Gastroesophageal sphincter (tissue), 4 donors: ENCODE results near the gene TNFRSF8. TPM values are rescaled to one million over a fixed set of nuclear protein-coding genes. Genes with fewer than 3 reads are reported as not detected.

ENCODE experiments used
- ATAC-seq: fragments of 150-250 bp; one replicate; pipeline ENCODE4 v1.9.1; 2016; ENCODE audit warnings: mild to moderate bottlenecking, moderate library complexity
- H3K27ac ChIP-seq, 4 donors: fragments of 200-600 bp; sonication (generic) in 3 of 4; 1 replicate in 3 of 4; 2 replicates in 1 of 4; pipeline ENCODE4 v1.5.1; 2016 to 2019
- H3K27me3 ChIP-seq: fragments of 200-600 bp; sonication (generic); one replicate; pipeline ENCODE4 v1.5.1; 2019
- H3K36me3 ChIP-seq, 2 donors: fragments of 200-600 bp; sonication (generic); one replicate each; pipeline ENCODE4 v1.5.1; 2019; ENCODE audit warnings: control low read depth in 1 of 2
- H3K4me1 ChIP-seq, 3 donors: fragments of 200-600 bp; sonication (generic); 1 replicate in 2 of 3; 2 replicates in 1 of 3; pipeline ENCODE4 v1.5.1; 2016 to 2019; ENCODE audit warnings: control low read depth in 2 of 3
- H3K4me3 ChIP-seq, 2 donors: fragments of 200-600 bp; sonication (generic); one replicate each; pipeline ENCODE4 v1.5.1; 2019; ENCODE audit warnings: mild to moderate bottlenecking in 1 of 2, moderate library complexity in 1 of 2
- H3K9me3 ChIP-seq, 3 donors: fragments of 200-600 bp; sonication (generic); one replicate each; pipeline ENCODE4 v1.5.1; 2017 to 2019; ENCODE audit warnings: control low read depth in 2 of 3
- EP300 ChIP-seq: sonication (generic); formaldehyde crosslinking; IDR thresholded peaks from one replicate; pipeline ENCODE4 v1.6.1; 2017; ENCODE audit warnings: antibody characterized with exemption, mild to moderate bottlenecking
- POLR2A ChIP-seq, 2 donors: fragments of 450-650 bp; IDR thresholded peaks; one replicate each; pipeline ENCODE4 v1.6.1; 2017; ENCODE audit warnings: antibody characterized with exemption in 2 of 2, mild to moderate bottlenecking in 2 of 2, moderate library complexity in 1 of 2
- POLR2AphosphoS5 ChIP-seq: sonication (generic); formaldehyde crosslinking; IDR thresholded peaks from one replicate; pipeline ENCODE4 v1.6.1; 2017; ENCODE audit warnings: antibody characterized with exemption
- WGBS, 2 donors: methylation state at CpG; one replicate each; pipeline ENCODE4 v1.1.5; 2018; ENCODE audit warnings: low coverage in 1 of 2; 5-methylcytosine and 5-hydroxymethylcytosine counted together
- total RNA-seq, 4 donors: library from RNA; depleted of rRNA; stranded (reverse); fragments of >200 nt; gene quantifications; one replicate each; pipeline ENCODE4 v1.1.0, GENCODE V29; 2016
- TF ChIP-seq, protein P1 (sequence below), 4 experiments: fragments of 200-600 bp in 2 of 4; fragments of 450-650 bp in 2 of 4; sonication (generic) in 1 of 4; IDR thresholded peaks; one replicate each; pipeline ENCODE4 v1.5.1; 2017 to 2019; ENCODE audit warnings: antibody characterized with exemption in 4 of 4, mild to moderate bottlenecking in 2 of 4, moderate library complexity in 2 of 4

TNFRSF8 gene
- total RNA-seq, 4 donors from 2014 or later, result 0.47 to 4.2 (median 1.4) TPM

DNA sequence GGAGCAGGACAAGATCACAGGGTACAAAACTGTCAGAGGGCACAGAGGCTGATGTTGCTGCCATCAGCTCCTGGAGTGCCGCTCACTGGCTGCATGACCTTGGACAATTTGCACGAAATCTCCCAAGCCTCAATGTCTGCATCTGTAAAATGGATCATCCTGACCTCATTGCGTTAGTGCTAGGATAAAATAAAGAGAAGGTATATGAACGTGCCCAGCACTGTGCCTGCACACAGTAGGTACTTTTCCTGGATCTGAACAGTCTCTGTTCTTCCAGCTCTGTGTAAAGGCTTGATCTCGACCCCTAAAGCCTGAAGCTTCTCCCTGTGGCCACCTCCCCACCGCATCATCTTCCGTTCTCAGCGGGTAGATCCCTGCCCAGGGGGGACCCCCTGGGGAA is 116.6 kb downstream of the TNFRSF8 start:
- H3K27ac ChIP-seq, result peak overlapping the region in 3 of 4 donors; percentile 64 to 80 (median 76)
- H3K4me3 ChIP-seq, result no peak overlapping the region
- H3K9me3 ChIP-seq, result no peaks in the 10 kb centered on the region
- WGBS, 2 donors, result 98% methylated on average over 5 of the region's 8 CpGs; no CpG with 5 or more reads in 1 of the 2 donors
- ATAC-seq, result no peak
- peaks cover 0 to 94% (median 17%) of the 10 kb centered on the region in 3 donors for H3K4me1 ChIP-seq
- TF ChIP-seq EP300 (no peak), POLR2AphosphoS5 (no peak), POLR2A (IDR thresholded peaks at IDR 0.05) (no peak)
- TF ChIP-seq, protein P1, sequence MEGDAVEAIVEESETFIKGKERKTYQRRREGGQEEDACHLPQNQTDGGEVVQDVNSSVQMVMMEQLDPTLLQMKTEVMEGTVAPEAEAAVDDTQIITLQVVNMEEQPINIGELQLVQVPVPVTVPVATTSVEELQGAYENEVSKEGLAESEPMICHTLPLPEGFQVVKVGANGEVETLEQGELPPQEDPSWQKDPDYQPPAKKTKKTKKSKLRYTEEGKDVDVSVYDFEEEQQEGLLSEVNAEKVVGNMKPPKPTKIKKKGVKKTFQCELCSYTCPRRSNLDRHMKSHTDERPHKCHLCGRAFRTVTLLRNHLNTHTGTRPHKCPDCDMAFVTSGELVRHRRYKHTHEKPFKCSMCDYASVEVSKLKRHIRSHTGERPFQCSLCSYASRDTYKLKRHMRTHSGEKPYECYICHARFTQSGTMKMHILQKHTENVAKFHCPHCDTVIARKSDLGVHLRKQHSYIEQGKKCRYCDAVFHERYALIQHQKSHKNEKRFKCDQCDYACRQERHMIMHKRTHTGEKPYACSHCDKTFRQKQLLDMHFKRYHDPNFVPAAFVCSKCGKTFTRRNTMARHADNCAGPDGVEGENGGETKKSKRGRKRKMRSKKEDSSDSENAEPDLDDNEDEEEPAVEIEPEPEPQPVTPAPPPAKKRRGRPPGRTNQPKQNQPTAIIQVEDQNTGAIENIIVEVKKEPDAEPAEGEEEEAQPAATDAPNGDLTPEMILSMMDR (IDR thresholded peaks at IDR 0.05), result no peak
- H3K36me3 ChIP-seq, result no peaks in the 10 kb centered on the region
- H3K27me3 ChIP-seq, result peaks cover 37% of the 10 kb centered on the region

DNA sequence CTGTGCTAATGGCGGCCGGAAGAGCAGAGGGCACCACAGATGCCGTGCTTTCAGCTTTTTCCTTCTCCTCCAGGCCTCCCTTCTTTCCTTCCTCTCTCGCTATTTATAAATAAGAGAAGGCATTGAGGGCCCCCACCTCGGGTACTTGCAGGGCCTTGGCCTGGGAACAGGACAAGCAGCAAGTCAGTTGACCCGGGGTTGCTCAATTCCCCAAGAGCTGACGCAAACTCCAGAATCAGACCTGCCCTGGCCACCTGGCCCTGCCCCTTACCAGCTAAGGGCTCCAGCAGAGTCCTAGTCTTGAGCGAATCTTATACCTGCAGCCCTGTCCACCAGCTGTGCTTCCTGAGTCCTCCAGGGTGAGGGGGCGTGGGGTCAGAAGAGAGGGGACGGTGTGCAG is 117.2 kb downstream of the TNFRSF8 start:
- Histone ChIP-seq H3K36me3 (no peaks in the 10 kb centered on the region), H3K9me3 (no peaks in the 10 kb centered on the region), H3K27ac (peak overlapping the region in 3 of 4 donors; percentile 64 to 80 (median 76)), H3K27me3 (peaks cover 40% of the 10 kb centered on the region), H3K4me3 (no peak overlapping the region), H3K4me1 (peaks cover 0 to 94% (median 23%) of the 10 kb centered on the region in 3 donors)
- WGBS, 2 donors, result 77 to 95% methylated on average over 4 of the region's 10 CpGs
- no peak for TF ChIP-seq POLR2AphosphoS5
- no peak for TF ChIP-seq EP300
- TF ChIP-seq POLR2A (IDR thresholded peaks at IDR 0.05), result no peak
- TF ChIP-seq, protein P1 (IDR thresholded peaks at IDR 0.05), result no peak
- peak; percentile 23 for ATAC-seq

DNA sequence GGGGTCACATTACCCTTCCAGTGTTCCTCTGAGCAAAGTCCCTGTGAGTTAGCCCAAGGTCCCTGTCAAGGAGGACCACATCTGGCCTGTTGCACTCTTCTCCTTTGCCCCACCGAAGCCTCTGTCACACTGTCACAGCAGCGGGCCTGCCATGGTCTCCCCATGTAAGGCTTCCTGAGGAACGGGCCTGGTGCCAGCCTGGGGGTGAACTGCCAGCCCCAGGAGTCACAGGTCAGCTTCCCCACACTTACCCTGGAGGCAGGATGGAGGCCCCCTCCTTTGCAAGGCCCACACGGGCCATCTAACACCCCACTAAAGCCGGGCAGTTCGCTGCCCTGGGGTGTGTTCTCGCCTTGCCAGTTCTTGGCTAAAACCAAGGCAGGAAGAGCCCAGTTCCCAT is 117.8 kb downstream of the TNFRSF8 start:
- TF ChIP-seq, protein P1 (IDR thresholded peaks at IDR 0.05), result no peak
- TF ChIP-seq POLR2AphosphoS5 (no peak), POLR2A (IDR thresholded peaks at IDR 0.05) (no peak), EP300 (no peak)
- no peaks in the 10 kb centered on the region for H3K9me3 ChIP-seq
- ATAC-seq, result no peak
- peak overlapping the region in 3 of 4 donors; percentile 64 to 80 (median 76) for H3K27ac ChIP-seq
- no peaks in the 10 kb centered on the region for H3K36me3 ChIP-seq
- H3K4me1 ChIP-seq, result peaks cover 0 to 94% (median 29%) of the 10 kb centered on the region in 3 donors
- peaks cover 41% of the 10 kb centered on the region for H3K27me3 ChIP-seq
- no peak overlapping the region for H3K4me3 ChIP-seq
- WGBS, 2 donors, result no CpG with 5 or more reads among the region's 7 CpGs

GRCh38 chr1:12181568-12181967 is 118.5 kb downstream of the TNFRSF8 start:
- Histone ChIP-seq H3K4me3 (no peak overlapping the region), H3K27ac (peak overlapping the region in 3 of 4 donors; percentile 64 to 80 (median 76)), H3K4me1 (peaks cover 0 to 94% (median 34%) of the 10 kb centered on the region in 3 donors), H3K27me3 (peaks cover 43% of the 10 kb centered on the region), H3K9me3 (no peaks in the 10 kb centered on the region), H3K36me3 (no peaks in the 10 kb centered on the region)
- no peak for ATAC-seq
- TF ChIP-seq EP300, result no peak
- TF ChIP-seq, protein P1 (IDR thresholded peaks at IDR 0.05), result no peak
- no peak for TF ChIP-seq POLR2AphosphoS5
- TF ChIP-seq POLR2A (IDR thresholded peaks at IDR 0.05), result no peak
- WGBS, 2 donors, result 100% methylated on average over 1 of the region's 7 CpGs; no CpG with 5 or more reads in 1 of the 2 donors

- no peaks in the 10 kb centered on the region for H3K9me3 ChIP-seq
- WGBS, 2 donors, result 20 to 75% methylated on average over 1 to 4 of the region's 4 CpGs
- peaks cover 45% of the 10 kb centered on the region for H3K27me3 ChIP-seq
- no peak for TF ChIP-seq POLR2A (IDR thresholded peaks at IDR 0.05)
- no peak overlapping the region for H3K4me3 ChIP-seq
- no peaks in the 10 kb centered on the region for H3K36me3 ChIP-seq
- no peak for ATAC-seq
- peak overlapping the region in 3 of 4 donors; percentile 64 to 80 (median 76) for H3K27ac ChIP-seq
- peaks cover 0 to 94% (median 37%) of the 10 kb centered on the region in 3 donors for H3K4me1 ChIP-seq
Measured at GRCh38 chr1:12182410-12182984, 119.4 kb downstream of the TNFRSF8 start.
